ENCODE measurements around the gene MAP6D1.

Gene MAP6D1

GRCh38 chr3:183822631-183823030 is 2.7 kb downstream of the MAP6D1 start:
- no peak for DNase-seq

DNA sequence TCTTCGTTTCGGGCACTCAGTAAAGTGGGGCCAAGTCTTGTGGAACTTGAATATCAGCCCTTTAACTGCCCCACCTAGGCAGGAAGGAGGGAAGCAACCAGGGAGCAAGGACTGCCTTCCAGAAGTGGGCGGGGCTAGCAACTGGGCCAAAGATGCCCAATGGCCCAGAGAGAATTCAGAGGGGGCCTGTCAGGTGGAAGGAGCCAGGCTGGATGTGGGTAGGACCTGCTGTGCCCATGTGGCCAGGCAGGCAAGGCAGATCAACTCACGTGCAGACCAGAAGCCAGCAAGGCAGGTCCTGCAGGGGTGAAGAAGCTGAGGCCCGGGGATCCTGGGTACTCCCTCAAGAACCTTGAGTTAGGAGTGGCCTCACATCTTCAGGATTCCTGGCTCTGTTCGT is 5.5 kb downstream of the MAP6D1 start:
- no peak for DNase-seq

DNA sequence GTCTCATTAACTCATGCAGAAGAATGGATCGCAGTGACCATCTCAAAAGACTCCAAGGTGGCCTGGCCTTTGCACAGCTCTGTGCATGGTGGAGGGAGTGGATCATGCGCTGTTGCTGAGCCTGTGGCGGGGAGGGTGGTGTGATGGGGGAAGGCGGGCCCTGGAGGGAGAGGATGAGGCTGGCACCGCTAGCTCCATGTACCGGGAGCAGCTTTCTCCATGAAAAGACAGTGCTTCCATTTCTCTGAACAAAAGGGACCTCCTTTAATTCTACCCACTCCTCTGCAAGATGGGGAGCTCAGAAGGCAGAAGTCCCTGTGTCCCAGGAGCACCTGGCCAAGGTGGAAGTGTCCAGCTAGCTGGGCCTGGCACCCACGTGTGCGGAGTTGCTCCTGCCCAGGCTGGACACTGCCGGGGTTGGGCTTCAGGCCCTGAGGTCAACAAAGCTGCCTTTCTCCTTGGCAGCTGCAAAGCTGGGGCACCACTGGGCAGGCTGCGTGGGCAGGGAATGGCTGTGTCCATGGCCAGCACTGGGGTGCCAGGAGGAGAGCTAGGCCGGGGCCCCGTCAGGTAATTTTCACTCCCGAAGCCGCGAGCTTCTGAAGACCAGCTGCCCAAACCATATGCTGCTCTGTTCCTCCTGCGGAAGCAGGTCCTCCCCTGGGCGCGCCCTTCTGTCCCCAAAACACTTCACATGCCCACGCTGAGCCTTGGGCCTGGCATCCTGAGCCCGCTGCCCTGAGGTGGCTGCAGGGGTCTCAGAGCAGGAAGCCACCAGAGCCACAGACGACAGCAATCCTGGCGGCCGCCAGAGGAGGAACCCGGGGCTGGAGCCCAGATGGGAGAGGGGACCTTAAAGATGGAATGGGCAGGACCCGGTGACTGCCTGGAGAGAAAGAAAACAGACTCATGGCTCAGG is 6.4 kb downstream of the MAP6D1 start:
- no peak for DNase-seq

DNA sequence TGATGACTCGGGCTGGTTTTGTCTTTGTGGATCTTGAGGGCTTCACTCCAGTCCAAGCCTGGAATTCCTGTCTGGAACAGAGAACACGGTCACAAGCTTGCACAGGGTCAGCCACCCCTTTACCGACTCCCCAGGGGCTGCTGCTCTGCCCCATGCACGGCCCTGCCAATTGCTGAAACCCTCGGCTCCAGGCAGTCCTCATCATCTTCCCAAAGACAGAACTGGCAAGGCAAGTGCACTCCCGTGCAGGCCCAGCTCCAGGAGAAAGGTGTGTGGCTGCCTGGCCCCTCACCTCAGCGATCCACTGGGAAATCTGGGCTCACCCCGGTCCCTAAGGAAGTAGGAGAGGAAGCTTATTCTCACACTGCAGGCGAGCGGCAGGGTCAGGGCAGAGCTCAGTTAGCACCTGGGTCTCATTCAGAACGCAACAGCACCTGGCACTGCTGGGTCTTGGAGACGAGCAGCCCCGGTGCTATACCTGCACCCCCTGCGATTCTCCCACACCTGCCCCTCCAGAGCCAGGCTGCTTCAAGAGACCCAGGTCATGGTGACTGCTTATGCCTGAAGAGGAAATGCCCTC is 7.2 kb downstream of the MAP6D1 start:
- DNase-seq, result no peak

- DNase-seq, result no peak
Observed at GRCh38 chr3:183817639-183818038, 7.7 kb downstream of the MAP6D1 start.

DNA sequence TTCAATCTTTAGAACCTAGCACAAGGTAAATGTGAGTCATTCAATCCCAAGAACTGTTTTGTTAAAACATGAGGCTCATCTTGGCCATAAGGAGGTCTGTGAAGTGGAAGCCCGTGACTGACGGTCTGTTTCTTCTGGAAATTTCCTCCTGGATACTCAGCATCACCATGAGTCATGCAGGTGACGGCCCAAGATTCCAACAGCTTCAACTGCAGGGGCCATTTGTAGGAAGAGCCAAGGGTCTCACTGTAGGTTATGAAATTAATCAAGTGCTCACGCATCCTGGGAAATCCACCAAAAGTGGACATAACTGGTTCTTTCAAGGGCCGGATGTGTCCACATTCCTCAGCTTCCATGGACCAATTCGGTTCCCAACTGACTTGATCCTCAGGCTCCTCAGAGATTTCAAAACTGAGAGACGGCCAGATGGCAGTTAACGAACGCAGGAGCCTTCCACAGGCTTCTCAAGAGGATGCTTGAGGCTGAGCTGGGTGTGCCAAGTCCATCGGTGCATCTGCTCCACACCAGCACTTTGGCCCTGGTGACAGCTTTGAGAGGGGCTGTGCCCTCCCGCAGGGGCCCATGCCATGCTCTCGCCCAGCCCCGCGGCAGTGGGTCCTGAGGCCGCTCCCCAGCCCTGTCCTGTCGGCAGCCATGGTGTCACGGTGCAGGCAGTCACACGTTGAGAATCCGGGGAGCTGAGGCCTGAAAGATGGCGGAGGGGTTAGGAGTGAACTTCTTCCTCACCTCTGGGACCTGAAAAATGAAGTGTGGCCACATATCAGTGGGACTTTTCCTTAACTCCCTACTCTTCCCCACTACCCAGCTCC is 8.5 kb downstream of the MAP6D1 start:
- DNase-seq, result no peak

DNA sequence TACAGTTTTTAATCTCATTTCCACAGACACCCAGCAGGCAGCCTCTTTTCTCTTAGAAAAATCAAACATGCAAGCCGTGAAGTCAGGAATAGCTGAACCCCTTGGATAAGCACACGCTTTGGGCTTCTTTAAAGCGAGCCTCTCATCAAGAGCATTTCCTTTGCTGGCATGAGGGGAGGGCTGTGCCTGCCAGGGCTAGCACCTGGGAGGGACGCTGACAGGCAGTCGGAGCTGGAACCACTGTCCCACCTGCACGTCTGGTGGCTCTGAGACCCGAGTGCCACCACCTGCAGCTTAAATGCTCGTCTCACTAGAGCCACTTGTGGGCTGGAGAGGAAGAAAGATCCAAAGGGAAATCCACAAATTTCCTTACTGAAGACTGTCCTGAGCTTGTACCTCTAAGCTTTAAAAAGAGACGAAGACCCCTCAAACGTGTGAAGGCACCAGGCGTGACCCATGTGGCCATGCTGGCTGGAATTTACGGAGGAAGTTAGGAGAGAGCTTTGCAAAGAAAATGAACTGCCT is 9.4 kb downstream of the MAP6D1 start:
- DNase-seq, result no peak

DNA sequence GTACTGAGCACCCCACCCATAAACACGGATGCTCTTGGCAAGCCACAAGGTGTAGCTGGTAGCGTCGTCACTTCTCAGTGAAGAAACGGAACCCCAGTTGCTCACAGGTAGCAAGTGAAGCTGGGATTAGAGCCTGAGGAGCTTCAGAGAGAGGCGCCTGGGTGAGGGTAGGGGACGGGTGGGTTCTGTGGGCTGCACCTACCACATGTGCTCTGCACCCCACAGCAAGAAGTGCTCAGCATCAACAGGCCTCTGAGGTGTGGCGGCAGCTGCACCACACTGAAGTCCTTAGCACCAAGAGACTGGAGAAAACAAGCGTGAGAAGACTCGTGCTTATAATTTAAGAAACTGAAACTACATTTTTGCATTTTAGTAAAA is 9.8 kb downstream of the MAP6D1 start:
- DNase-seq, result no peak

DNA sequence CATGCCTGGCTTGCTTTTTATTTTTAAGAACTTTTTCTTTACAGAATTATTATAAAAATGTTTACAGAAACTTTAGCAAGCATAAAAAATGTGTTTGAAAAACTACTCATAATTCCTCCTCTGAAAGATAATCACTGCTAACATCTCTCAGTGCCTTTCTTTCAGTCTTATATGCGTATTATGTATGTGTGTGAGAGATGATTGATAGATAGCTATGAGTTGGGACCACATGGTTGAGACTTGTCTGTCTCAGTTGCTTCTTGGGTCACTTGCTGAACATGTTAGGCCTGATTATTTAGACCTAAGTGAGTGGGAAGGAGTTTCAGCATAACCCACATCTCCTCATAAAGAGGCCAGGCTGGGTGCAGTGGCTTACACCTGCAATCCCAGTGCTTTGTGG is 11.1 kb downstream of the MAP6D1 start:
- no peak for DNase-seq

DNA sequence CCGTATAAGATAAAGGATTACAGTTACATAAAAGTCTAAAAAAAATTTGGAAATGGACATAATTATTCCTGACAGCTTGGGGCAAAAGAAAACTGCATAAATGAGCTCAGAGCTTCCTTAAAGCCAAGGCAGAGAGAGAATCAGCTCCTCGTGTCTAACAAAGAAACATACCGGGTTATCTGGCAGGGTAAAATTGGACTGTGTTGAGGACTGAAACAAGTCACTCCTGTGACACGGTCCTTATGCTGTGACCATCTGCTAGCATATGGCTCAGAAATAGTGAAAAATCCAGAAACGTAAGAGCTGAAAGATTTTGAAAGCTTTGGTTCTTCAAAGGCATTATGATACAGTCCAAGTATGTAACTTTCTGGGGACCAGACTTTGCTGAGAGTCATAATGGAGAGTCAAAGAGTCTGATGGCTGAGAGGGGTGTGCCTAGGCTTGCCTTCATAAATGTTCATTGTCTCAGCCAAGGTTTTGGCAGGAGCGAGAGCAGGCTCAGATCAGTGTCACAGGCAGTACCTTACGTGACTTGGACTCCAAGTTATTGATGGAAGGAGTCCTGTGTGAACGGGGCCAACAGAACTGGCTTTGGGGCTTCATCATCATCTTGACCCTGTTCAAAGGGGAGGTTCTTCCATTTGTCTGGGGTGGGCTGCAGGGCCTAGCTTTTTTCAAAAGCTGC is 12.5 kb downstream of the MAP6D1 start:
- DNase-seq, result no peak

DNA sequence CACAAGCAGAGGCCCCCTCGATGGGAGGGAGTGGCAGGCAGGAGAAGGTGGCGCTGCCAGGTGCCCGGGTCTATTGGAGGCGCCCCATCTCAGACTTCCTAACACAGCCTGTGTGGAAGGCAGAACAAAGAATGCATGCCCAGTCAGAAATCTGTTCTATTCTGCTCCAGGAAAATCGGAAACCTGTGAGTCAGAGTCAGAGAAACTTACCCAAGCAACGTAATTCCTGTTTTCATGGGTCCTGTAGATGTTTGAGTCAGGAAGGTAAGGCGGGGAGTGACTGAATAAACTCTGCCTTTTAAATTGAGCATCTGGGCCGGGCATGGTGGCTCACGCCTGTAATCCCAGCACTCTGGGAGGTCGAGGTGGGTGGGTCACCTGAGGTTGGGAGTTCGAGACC is 13.7 kb downstream of the MAP6D1 start:
- no peak for DNase-seq

- DNase-seq, result no peak
Observed at GRCh38 chr3:183810643-183811594, 14.5 kb downstream of the MAP6D1 start.

- no peak for DNase-seq
Observed at GRCh38 chr3:183809270-183809669, 16.1 kb downstream of the MAP6D1 start.

DNA sequence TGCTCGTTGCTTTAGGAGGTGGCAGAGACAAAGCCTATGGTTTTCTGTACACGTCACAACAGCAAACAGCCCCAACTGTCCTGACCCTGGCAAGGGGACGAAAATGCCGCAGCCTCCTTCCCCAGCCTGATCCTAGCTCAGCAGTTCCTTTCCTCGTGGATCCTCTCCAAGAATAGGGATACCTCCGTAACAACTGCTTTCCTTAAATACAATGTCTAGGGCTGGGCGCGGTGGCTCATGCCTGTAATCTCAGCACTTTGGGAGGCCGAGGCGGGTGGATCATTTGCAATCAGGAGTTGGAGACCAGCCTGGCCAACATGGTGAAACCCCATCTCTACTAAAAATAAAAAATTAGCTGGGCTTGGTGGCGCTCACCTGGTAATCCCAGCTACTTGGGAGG is 17.0 kb downstream of the MAP6D1 start:
- no peak for DNase-seq

- no peak for DNase-seq
Observed at GRCh38 chr3:183807881-183808280, 17.5 kb downstream of the MAP6D1 start.

DNA sequence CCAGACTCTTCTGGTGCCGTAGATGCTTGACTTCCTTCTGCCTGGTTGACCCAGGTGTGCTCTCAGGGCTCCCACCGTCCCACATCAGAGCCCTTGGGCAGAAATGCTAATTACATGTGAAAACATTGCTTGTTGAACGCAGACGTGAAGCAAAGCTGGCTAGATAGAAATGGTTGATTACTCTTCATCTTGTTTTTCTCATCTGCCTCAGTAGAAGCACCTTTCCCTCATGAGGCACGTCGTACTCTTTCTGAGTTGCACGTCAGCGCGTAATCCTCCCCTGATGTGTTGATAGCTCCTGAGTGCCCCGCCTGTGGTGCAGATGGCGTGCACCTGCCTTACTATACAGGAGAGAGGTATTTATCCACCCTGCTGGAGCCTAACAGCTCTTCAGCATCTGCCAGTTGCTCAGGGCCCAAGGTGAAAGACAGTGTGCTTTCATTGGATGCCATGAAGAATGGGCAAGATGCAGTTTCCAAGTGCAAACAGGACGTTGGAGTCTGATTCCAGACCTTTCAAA is 18.1 kb downstream of the MAP6D1 start:
- DNase-seq, result no peak

- no peak for DNase-seq
Observed at GRCh38 chr3:183802989-183803388, 22.4 kb downstream of the MAP6D1 start.

DNA sequence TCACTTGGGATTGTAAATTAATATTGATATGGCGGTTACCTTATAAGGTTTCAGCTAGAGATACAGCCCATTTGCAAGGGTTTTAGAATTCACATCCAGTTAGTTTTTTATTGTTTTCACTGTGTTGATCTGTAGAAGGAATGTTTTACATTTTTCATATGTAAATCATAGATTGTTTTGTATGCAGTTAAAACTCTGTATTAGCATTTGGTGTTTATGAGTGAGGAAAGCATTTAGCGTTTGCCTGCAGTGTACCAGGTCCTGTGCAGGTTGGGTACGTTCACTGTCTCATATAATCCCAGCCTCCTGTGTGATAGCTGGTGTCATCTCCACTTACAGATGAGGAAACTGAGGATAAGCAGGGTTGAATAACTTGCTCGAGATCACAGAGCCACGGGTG is 23.8 kb downstream of the MAP6D1 start:
- DNase-seq, result no peak

DNA sequence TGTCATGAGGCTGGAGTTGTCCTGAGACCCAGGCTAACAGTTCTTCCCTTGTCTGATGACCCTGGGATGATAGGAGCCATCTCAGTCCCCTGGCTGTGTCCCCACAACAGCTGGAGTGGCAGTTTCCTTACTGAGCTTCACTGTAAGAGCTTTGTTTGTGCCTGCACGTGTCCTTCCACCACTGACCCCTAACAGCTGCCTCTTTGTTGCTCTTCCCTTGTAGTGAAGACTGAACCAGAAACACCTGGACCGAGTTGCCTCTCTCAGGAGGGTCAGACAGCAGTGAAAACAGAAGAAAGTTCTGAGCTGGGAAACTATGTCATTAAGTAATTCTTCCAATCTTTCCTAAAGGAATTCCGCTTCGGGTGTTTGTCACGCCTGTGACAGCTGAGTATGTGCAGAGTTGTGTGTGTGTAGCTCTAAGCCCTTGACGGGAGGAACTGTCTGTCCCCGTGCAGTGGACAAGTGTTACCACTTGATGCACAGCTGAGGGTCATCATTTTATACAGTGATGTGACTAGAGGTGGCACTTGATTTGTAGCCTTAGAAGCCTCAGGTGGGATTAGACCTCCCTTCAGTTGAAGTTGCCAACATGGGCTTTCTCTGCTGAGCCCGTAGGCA is 25.0 kb downstream of the MAP6D1 start:
- DNase-seq, result no peak

GRCh38 chr3:183799461-183799860 is 25.9 kb downstream of the MAP6D1 start:
- no peak for DNase-seq

DNA sequence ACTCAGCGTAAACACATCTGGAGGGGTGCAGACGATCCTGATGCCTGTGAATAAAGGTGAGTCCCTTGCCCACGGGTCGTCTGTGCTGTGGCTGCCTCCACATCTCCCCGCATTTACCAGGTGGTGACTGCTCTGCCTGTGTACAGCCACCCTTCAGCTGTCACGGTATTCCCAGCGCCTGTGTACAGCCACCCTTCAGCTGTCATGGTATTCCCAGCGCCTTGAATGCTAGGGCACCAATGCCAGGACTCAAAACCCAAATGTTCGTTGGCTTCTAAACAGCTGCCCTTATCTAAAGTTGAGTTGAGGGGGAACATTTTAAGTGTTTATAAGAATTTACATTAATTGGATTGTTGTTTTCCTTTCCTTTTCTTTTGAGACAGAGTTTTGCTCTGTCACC is 27.4 kb downstream of the MAP6D1 start:
- DNase-seq, result no peak

Measured in activated CD4-positive, alpha-beta T cell treated with anti-CD3 and anti-CD28 coated beads, Interleukin-2, amount 50 U/mL, for 1 hour (primary cell).